ENCODE data around the gene CDH13.

CDH13 gene

DNA sequence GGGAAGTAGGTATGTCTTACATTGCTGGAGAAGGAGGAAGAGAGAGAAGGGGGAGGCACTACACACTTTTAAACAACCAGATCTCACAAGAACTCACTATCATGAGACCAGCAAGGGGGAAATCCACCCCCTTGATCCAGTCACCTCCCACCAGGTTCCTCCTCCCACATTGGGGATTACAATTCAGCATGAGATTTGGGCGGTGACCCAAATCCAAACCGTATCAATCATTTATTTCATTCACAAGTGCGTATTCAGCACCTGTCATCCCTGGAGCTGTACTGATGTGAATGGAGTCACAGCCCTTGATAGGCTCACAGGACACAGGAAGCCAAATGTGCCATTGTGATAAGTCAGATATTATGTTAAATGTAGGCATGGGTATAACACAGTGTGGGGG, 952.7 kb downstream of the CDH13 start:
- no peak for DNase-seq (ENCODE audit: low read depth)

GRCh38 chr16:83581082-83581481, 954.3 kb downstream of the CDH13 start:
- no peak for DNase-seq (ENCODE audit: low read depth)

GRCh38 chr16:83581994-83582747, 955.4 kb downstream of the CDH13 start:
- no peak for DNase-seq (ENCODE audit: low read depth)

- no peak for DNase-seq (ENCODE audit: low read depth)
Observed at GRCh38 chr16:83586036-83586435, 959.3 kb downstream of the CDH13 start.

GRCh38 chr16:83586461-83587200, 959.9 kb downstream of the CDH13 start:
- DNase-seq (ENCODE audit: low read depth), result no peak

DNA sequence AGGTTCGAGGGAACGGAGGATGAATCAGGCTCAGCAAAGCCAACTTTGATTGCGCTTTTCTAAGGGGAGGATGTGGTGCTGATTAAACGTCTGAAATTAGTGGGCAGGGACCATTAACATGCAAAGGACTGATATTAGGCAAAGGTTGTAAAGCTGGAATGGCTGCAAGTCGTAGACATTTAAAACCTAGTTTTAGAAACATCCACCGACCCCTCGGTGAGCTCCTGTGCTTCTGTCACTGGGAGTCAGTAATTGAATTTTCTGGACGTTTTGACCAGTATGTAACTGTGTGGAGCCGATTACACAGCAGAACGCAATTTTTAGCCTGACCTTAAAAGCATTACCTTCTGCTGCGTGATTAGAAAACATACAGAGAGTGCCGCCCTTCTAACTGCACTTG, 960.4 kb downstream of the CDH13 start:
- no peak for DNase-seq (ENCODE audit: low read depth)

DNA sequence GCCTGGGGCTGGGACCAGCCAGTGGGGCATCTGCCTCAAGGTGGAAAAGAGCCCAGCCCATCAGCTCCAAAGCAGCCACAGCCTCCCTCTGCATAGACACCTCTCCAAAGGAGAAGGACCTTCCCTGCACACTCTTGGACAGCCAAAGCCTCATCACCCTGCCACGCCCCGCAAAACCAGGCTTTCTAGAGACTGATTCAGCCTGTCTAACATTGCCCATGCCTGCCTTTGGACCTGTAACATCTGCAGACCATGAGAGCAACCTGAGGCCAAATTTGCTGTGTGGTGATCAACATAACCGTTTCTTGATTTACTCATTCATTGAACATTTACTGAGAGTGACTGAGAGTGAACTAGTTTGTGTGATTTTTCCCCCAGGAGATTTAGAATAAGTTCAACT, 961.3 kb downstream of the CDH13 start:
- no peak for DNase-seq (ENCODE audit: low read depth)

GRCh38 chr16:83589576-83589975, 962.8 kb downstream of the CDH13 start:
- no peak for DNase-seq (ENCODE audit: low read depth)

DNA sequence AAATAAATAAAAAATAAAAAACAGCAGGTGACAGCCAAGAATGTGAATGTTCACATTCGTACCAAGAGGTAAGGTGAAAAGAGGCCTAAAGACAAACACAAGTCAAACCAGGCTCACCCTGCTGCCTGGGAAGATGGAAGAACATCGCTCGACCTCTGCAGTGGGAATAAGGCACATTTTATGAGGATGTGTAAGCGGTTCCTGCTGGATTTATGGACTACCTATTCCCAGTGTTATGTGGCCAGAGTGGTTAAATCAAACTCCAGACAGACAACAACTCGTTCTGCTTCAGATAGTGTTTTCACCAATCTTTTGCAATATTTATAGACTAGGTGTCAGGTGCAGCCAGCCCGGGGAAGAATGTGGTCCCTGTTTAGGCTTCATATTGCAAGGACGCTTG, 966.0 kb downstream of the CDH13 start:
- no peak for DNase-seq (ENCODE audit: low read depth)

- DNase-seq (ENCODE audit: low read depth), result no peak
Observed at GRCh38 chr16:83599789-83600462, 973.2 kb downstream of the CDH13 start.

GRCh38 chr16:83602761-83603722, 976.3 kb downstream of the CDH13 start:
- DNase-seq (ENCODE audit: low read depth), result no peak

GRCh38 chr16:83603723-83604570, 977.2 kb downstream of the CDH13 start:
- DNase-seq (ENCODE audit: low read depth), result no peak

- no peak for DNase-seq (ENCODE audit: low read depth)
Observed at GRCh38 chr16:83606486-83607030, 979.8 kb downstream of the CDH13 start.

DNA sequence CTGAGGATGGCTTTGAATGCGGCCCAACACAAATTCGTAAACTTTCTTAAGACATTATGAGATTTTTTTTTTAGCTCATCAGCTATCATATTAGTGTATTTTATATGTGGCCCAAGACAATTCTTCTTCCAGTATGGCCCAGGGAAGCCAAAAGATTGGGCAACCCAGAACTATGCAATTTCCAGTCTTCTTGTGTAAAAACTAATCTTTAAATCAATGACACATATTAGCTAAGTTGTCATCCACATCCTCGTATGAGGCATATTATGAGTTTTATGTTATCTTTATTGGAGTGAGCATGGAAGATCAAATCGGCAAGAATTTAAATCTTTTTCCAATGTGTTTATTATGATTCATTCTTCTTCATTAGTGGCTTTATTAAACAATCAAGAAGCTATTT, 982.4 kb downstream of the CDH13 start:
- DNase-seq (ENCODE audit: low read depth), result no peak

DNA sequence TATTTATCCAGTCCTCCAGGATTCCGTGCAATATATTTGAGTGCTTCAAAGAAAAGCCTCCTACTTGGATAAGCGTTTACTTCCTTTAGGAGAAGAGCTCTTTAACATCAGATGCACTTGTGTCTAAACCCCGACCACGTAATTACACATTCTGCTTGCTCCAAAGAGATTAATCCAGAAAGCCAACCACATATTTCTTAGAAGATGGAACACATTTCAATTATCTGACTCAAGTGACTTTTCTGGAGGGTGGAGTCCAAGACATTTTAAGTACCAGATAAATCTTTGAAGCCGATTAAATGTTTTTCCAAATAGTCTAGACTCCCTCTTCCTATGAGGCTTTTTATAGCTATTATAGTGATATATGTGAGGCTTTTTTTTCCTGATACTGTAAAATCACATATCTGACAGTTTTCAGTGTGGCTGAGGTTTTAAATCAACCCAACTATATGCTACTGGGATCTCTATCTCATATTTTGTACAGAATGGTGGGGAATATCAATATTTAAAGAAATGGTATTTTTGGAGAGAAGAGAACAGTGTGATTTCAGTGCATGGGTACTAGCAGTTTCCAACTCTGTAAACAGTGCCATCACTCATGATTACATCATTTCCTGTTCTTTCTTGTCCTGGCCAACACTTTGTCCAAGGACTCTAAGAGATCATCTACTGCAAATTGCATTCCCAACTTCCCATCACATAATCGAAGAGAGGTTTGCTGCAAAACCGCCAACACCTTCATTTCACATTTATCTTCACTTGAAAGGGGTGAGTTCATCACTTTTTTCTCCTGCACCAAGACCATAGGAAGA, 988.6 kb downstream of the CDH13 start:
- no peak for DNase-seq (ENCODE audit: low read depth)

DNA sequence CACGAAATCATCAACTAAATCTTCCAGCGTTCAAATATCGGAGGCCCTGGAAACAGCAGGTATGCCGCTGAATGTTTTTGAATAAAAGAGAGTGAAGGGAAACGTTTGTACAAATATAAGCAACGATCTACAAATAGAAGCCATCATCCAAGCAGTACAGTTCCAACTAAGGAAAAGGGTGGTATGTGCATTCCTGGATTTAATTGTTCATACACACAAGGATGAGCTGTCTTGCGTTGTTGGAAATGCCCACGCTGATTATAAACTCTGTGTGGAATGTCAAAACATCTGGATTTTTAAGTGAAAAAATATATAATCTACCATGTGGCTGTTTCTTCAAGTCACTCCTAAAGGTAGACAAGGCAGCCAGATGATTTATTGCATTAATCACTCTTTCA, 989.2 kb downstream of the CDH13 start:
- no peak for DNase-seq (ENCODE audit: low read depth)

DNA sequence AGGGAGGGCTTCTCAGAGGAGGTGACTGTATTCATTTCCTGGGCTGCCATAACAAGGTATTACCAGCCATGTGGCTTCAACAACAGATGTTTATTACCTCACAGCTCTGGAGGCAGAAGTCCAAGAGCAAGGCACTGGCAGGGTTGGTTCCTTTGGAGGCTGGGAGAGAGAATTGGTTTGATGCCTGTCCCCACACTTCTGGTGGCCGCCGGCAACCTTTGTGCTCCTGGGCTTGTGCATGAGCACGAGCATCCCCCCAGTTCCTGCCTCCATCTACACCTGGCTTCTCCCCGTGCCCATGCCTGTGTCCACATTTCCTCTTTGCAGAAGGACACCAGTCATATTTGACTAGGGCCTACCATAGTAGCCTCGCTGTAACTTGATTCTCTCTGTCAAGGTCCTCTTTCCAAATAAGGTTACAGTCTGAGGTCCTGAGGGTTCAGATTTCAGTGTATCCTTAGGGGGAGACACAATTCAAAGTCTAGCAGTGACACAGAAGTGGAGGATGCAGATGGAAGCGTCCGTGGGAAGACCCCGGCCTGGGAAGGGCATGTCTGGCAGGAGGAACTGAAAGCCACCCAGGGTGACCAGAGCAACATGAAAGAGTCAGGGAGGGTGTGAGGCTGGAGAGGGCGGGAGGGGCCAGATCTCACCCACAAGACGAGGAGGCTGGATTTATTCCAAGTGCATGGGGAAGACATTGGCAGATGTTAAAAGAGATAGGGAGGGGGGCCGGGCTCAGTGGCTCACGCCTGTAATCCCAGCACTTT, 992.8 kb downstream of the CDH13 start:
- DNase-seq (ENCODE audit: low read depth), result no peak

DNA sequence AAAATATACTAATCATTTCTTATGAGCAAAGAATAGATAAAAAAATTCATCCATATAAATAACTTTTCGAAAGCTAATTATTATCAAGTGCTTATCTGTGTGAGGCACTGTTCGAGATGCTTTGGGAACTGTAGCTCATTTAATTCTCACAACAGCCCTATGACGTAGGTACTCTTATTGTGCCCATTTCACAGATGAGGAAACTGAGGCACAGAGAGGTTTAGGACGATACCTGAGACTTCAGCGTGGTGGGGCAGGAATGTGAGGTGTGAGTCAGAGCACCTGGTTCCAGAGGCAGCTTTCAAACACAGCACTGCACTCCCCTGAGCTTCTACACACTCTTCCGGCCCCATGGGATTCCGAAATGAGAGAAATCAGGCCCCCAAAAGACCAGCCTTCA, 995.2 kb downstream of the CDH13 start:
- no peak for DNase-seq (ENCODE audit: low read depth)

GRCh38 chr16:83623091-83623730, 996.4 kb downstream of the CDH13 start:
- DNase-seq (ENCODE audit: low read depth), result no peak

Measured in fibroblast of the conjunctiva (primary cell).